Activated CD8-positive, alpha-beta memory T cell treated with anti-CD3 and anti-CD28 coated beads for 48 hours (primary cell): ENCODE measurements around the gene SNHG17.
"Not testable (repeated sequence)": the region's sequence is repeated elsewhere in the genome, so short reads cannot be mapped to it uniquely, and the experiment has no call there.

Experiments used
- DNase-seq, 3 experiments: peaks; one replicate each; pipeline ENCODE4 v3.0.0-alpha.2; 2020; ENCODE audit warnings: low read depth in 2 of 3, low spot score in 2 of 3

The SNHG17 gene

GRCh38 chr20:38434770-38435554 is at the start of gene SNHG17:
TSS of gene SNHG17 (minus strand) at chr20:38435328.
- DNase-seq = peak; percentile 68 to 85 (median 80)

GRCh38 chr20:38479596-38479995 is 44.5 kb upstream of the SNHG17 start:
- no peak for DNase-seq

- DNase-seq = no peak
Measured at GRCh38 chr20:38477747-38478146, 42.6 kb upstream of the SNHG17 start.

- DNase-seq = no peak
Measured at GRCh38 chr20:38473367-38473795, 38.3 kb upstream of the SNHG17 start.

GRCh38 chr20:38472513-38473366 is 37.6 kb upstream of the SNHG17 start, which contains the start of gene RALGAPB:
TSS of gene RALGAPB (plus strand) at chr20:38472843. CDS start at chr20:38488433, 15,590 bp downstream.
- peak; percentile 88 to 97 (median 96) for DNase-seq

GRCh38 chr20:38471987-38472512 is 36.9 kb upstream of the SNHG17 start:
- peak in 1 of 3 experiments; percentile 8 for DNase-seq

GRCh38 chr20:38471245-38471644 is 36.1 kb upstream of the SNHG17 start:
- DNase-seq = no peak

GRCh38 chr20:38466983-38467382 is 31.9 kb upstream of the SNHG17 start:
- no peak for DNase-seq

GRCh38 chr20:38466171-38466570 is 31.0 kb upstream of the SNHG17 start:
- DNase-seq = no peak

- not testable (repeated sequence) for DNase-seq
Measured at GRCh38 chr20:38461569-38461968, 26.4 kb upstream of the SNHG17 start.

GRCh38 chr20:38461167-38461566 is 26.0 kb upstream of the SNHG17 start:
- DNase-seq = not testable (repeated sequence)

GRCh38 chr20:38460631-38461030 is 25.5 kb upstream of the SNHG17 start:
- not testable (repeated sequence) for DNase-seq

GRCh38 chr20:38460040-38460623 is 25.0 kb upstream of the SNHG17 start:
- no peak for DNase-seq

- no peak for DNase-seq
Measured at GRCh38 chr20:38458314-38458713, 23.2 kb upstream of the SNHG17 start.

- DNase-seq = no peak
Measured at GRCh38 chr20:38454556-38455473, 19.7 kb upstream of the SNHG17 start.

GRCh38 chr20:38453941-38454340 is 18.8 kb upstream of the SNHG17 start:
- DNase-seq = no peak

GRCh38 chr20:38452880-38453624 is 17.9 kb upstream of the SNHG17 start:
- no peak for DNase-seq

- no peak for DNase-seq
Measured at GRCh38 chr20:38450412-38450975, 15.4 kb upstream of the SNHG17 start.

- no peak for DNase-seq
Measured at GRCh38 chr20:38449046-38449445, 13.9 kb upstream of the SNHG17 start.
